Nephron (organoid): ENCODE measurements around the gene CUX1.

Experiments
- H3K27ac Mint-ChIP-seq, 3 experiments: 2 replicates each; pipeline ENCODE4 v1.8.0; 2020; ENCODE audit warnings: mixed read lengths in 3 of 3, mild to moderate bottlenecking in 2 of 3, moderate library complexity in 1 of 3
- H3K27me3 Mint-ChIP-seq: 2 replicates; pipeline ENCODE4 v1.8.0; 2021; ENCODE audit warnings: low read depth, mild to moderate bottlenecking, moderate library complexity, mixed read lengths
- H3K36me3 Mint-ChIP-seq: 2 replicates; pipeline ENCODE4 v1.8.0; 2020; ENCODE audit warnings: low read depth, mixed read lengths
- H3K4me1 Mint-ChIP-seq: 2 replicates; pipeline ENCODE4 v1.8.0; 2020; ENCODE audit warnings: mixed read lengths
- H3K4me3 Mint-ChIP-seq, 3 experiments: 2 replicates each; pipeline ENCODE4 v1.8.0; 2020; ENCODE audit warnings: mild to moderate bottlenecking in 3 of 3, mixed read lengths in 3 of 3, moderate library complexity in 2 of 3
- H3K9me3 Mint-ChIP-seq: 2 replicates; pipeline ENCODE4 v1.8.0; 2020; ENCODE audit warnings: mixed read lengths
- TF ChIP-seq, protein P1 (sequence below), 3 experiments: fragments of 200-600 bp; sonication (generic); IDR thresholded peaks; one replicate each; pipeline ENCODE4 v1.5.0; 2021; ENCODE audit warnings: antibody characterized with exemption in 3 of 3; ENCODE audit not compliant: unreplicated experiment in 3 of 3

The CUX1 gene

DNA sequence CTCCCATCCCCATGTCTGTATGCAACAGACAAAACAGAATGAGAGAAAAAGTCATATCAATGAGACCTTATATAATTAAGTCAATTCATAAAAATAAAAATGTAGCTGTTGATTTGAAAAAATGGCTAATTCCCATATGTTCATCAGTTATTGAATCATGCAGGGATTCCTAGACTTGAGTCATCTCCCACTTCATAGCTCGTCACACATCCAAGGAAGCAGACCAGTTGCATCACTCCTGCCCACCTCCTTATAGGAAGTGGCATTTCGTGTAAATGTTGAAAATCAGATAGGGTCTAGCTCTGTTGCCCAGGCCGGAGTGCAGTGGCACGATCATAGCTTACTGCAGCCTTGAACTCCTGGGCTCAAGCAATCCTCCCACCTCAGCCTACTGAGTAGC is 413.2 kb downstream of the CUX1 start:
- TF ChIP-seq, protein P1, sequence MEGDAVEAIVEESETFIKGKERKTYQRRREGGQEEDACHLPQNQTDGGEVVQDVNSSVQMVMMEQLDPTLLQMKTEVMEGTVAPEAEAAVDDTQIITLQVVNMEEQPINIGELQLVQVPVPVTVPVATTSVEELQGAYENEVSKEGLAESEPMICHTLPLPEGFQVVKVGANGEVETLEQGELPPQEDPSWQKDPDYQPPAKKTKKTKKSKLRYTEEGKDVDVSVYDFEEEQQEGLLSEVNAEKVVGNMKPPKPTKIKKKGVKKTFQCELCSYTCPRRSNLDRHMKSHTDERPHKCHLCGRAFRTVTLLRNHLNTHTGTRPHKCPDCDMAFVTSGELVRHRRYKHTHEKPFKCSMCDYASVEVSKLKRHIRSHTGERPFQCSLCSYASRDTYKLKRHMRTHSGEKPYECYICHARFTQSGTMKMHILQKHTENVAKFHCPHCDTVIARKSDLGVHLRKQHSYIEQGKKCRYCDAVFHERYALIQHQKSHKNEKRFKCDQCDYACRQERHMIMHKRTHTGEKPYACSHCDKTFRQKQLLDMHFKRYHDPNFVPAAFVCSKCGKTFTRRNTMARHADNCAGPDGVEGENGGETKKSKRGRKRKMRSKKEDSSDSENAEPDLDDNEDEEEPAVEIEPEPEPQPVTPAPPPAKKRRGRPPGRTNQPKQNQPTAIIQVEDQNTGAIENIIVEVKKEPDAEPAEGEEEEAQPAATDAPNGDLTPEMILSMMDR (IDR thresholded peaks at IDR 0.05; ENCODE audit: unreplicated experiment in 3 of 3): no peak
- Mint-ChIP-seq H3K4me1 (no peaks in the 10 kb centered on the region), H3K4me3 (no peak overlapping the region), H3K36me3 (peaks cover 36% of the 10 kb centered on the region), H3K27me3 (peaks cover 3% of the 10 kb centered on the region), H3K27ac (no peak overlapping the region), H3K9me3 (no peaks in the 10 kb centered on the region)

DNA sequence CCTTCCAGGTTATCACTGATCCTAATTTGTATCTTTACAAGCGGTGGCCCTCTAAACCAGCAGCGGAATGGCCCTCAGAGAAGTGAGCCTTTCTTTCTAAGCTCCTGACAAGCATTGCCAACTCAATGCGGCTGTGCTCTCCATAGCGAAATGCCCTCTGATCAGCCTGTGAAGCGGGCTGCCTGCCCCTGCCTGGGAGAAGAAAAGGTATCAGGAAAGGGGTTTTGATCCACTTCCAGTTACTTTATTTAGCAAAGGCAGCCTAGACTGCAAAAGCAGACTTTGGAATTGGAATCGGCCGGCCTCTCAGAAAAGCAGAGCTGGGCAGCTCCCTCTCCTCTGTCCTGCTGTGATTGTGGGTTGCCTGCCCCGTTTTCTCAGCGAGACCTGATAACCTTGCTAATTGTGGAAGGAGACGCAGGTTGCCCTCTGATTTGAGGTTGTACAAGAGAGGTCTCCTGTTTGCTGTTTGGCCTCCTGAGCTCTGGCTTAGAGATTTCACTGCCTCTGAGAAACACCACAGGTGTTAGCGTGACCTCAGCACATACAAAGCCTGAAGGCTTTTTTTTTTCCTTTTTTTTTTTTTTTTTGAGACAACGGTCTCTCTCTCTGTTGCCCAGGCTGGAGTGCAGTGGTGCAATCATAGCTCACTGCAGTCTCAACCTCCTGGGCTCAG is 415.3 kb downstream of the CUX1 start:
- Mint-ChIP-seq H3K4me3 (no peak overlapping the region), H3K4me1 (peaks cover 7% of the 10 kb centered on the region), H3K36me3 (peaks cover 40% of the 10 kb centered on the region), H3K9me3 (no peaks in the 10 kb centered on the region), H3K27ac (peak overlapping the region in 1 of 3 experiments; percentile 53), H3K27me3 (peaks cover 3% of the 10 kb centered on the region)
- TF ChIP-seq, protein P1 (IDR thresholded peaks at IDR 0.05; ENCODE audit: unreplicated experiment in 3 of 3): no peak

DNA sequence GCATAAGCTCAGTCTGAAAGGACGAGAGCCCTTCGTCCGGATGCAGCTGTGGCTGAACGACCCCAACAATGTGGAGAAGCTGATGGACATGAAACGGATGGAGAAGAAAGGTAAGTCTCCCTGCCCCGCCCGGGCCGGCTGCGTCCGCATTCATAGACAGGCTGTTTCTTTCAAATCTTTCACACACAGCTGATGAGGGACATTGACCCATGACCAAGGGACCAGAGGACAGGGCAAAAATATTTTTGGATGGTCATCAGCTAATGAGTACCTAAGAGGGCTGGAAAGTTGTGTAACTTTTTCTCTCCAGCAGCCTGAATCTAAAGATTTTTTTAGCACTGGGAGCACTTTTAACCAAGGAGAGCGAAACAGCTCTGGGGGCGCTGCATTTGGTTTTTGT is 416.7 kb downstream of the CUX1 start:
- Mint-ChIP-seq H3K4me3 (no peak overlapping the region), H3K9me3 (no peaks in the 10 kb centered on the region), H3K4me1 (peaks cover 7% of the 10 kb centered on the region), H3K36me3 (peaks cover 44% of the 10 kb centered on the region), H3K27me3 (peaks cover 3% of the 10 kb centered on the region), H3K27ac (no peak overlapping the region)
- TF ChIP-seq, protein P1 (IDR thresholded peaks at IDR 0.05; ENCODE audit: unreplicated experiment in 3 of 3): no peak

DNA sequence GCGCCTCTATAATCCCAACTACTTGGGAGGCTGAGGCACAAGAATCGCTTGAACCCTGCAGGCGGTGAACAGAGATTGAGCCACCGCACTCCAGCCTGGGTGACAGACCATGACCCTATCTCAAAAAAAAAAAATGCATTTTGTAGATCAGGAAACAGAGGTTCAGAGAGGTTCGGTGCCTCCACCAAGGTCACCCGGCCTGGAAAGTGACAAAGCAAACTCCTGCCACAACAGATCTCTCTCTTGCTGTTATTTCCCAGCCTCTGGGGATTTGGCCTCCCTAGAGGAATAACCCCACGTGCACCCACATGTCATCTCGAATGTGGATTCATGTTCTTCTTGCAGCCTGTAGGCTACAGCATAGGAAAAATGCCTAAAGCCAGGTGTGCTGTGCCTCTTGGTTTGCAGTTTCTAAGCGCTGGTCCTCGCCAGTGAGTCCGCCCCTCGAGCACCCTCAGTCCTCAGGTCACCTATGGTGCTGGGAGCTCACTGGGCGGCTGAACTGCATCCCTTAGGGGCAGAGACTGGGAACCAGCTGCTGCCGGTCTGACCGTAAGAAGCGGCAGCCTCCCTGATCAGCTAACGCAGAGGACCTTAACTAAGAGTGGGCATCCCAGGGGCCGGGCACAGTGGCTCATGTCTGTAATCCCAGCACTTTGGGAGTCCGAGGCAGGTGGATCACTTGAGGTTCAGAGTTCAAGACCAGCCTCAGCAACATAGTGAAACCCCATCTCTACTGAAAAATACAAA is 417.6 kb downstream of the CUX1 start:
- Mint-ChIP-seq H3K4me1 (peaks cover 7% of the 10 kb centered on the region), H3K4me3 (no peak overlapping the region), H3K36me3 (peaks cover 44% of the 10 kb centered on the region), H3K9me3 (no peaks in the 10 kb centered on the region), H3K27me3 (peaks cover 3% of the 10 kb centered on the region), H3K27ac (no peak overlapping the region)
- TF ChIP-seq, protein P1 (IDR thresholded peaks at IDR 0.05; ENCODE audit: unreplicated experiment in 3 of 3): no peak

DNA sequence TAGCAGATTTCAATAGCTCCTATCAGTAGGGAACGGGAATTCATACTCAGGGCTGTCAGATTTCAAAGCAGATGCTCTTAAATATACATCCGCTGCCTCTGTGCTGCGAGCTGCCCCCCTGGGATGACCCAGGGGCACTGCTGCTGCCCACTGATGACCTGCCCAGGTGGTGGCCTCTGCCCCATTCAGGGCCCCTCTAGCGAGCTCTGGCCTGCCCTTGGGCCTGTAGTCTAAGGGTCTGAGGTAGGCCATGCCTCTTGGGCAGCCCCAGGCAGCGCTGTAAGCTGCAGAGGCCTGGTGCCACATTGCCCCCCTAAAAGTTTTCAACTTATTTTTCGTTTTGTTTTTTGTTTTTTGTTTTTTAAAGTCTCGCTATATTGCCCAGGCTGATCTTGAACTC is 418.7 kb downstream of the CUX1 start:
- Mint-ChIP-seq H3K27me3 (peaks cover 3% of the 10 kb centered on the region), H3K9me3 (no peaks in the 10 kb centered on the region), H3K27ac (peak overlapping the region in 2 of 3 experiments; percentile 35 to 75), H3K4me3 (no peak overlapping the region), H3K4me1 (peaks cover 7% of the 10 kb centered on the region), H3K36me3 (peaks cover 44% of the 10 kb centered on the region)
- TF ChIP-seq, protein P1 (IDR thresholded peaks at IDR 0.05; ENCODE audit: unreplicated experiment in 3 of 3): no peak
